ENCODE data around the gene LRRC25.

DNA sequence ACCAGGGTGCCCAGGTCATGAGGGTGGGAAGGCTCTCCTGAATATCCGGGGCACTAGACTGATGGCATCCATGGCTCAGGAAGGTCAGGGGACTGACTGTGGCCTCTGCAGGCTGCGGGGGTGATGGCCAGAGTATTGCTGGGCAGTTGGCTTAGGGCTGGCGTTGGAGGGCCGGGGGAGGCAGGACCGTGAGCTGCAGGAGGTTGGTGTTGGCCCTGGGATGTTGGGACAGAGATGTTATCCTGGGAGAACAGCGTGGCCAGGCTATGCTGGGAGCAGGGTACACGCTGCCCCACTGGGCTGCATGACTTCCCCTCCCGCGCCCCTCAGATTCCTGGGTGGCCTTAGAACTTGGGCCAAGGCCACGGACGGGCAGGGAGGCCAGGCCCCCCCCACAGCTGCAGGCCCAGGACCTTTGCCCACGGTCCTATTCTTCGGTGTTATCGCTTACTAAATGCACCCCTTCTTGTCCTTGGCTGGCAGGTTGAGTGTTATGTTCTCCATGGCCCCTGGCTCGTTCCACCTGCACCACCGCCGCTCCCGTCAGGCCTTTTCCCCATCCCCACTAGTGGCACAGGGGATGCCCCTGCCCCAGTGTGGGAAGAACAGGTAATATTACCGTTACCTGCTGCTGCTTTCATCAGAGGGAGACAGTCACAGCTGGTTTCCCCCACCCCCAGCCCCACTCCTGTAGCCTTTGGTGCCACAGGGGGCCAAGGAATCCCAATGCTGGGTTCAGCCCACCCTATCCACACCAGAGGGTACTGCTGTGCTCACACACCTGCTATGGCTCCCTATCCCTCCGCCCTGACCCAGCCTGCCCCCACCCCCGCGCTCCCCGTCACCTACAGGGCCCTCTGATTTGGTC is 43.7 kb upstream of the LRRC25 start:
- no peak for TF ChIP-seq YY1 (IDR thresholded peaks at IDR 0.05; ENCODE audit: low read depth)
- no peak for TF ChIP-seq TCF12 (IDR thresholded peaks at IDR 0.05; ENCODE audit: low read depth)
- TF ChIP-seq, protein P1, sequence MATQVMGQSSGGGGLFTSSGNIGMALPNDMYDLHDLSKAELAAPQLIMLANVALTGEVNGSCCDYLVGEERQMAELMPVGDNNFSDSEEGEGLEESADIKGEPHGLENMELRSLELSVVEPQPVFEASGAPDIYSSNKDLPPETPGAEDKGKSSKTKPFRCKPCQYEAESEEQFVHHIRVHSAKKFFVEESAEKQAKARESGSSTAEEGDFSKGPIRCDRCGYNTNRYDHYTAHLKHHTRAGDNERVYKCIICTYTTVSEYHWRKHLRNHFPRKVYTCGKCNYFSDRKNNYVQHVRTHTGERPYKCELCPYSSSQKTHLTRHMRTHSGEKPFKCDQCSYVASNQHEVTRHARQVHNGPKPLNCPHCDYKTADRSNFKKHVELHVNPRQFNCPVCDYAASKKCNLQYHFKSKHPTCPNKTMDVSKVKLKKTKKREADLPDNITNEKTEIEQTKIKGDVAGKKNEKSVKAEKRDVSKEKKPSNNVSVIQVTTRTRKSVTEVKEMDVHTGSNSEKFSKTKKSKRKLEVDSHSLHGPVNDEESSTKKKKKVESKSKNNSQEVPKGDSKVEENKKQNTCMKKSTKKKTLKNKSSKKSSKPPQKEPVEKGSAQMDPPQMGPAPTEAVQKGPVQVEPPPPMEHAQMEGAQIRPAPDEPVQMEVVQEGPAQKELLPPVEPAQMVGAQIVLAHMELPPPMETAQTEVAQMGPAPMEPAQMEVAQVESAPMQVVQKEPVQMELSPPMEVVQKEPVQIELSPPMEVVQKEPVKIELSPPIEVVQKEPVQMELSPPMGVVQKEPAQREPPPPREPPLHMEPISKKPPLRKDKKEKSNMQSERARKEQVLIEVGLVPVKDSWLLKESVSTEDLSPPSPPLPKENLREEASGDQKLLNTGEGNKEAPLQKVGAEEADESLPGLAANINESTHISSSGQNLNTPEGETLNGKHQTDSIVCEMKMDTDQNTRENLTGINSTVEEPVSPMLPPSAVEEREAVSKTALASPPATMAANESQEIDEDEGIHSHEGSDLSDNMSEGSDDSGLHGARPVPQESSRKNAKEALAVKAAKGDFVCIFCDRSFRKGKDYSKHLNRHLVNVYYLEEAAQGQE (IDR thresholded peaks at IDR 0.05; ENCODE audit: low read depth) = no peak
- no peak for TF ChIP-seq EP300 (IDR thresholded peaks at IDR 0.05; ENCODE audit: borderline replicate concordance)
- no peak for TF ChIP-seq CEBPB (IDR thresholded peaks at IDR 0.05)
- TF ChIP-seq, protein P2, sequence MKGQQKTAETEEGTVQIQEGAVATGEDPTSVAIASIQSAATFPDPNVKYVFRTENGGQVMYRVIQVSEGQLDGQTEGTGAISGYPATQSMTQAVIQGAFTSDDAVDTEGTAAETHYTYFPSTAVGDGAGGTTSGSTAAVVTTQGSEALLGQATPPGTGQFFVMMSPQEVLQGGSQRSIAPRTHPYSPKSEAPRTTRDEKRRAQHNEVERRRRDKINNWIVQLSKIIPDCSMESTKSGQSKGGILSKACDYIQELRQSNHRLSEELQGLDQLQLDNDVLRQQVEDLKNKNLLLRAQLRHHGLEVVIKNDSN (IDR thresholded peaks at IDR 0.05) = no peak
- no peak for TF ChIP-seq TAF1 (IDR thresholded peaks at IDR 0.05; ENCODE audit: low read depth)
- no peak for TF ChIP-seq EGR1 (IDR thresholded peaks at IDR 0.05)
- TF ChIP-seq, protein P3, sequence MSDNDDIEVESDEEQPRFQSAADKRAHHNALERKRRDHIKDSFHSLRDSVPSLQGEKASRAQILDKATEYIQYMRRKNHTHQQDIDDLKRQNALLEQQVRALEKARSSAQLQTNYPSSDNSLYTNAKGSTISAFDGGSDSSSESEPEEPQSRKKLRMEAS (IDR thresholded peaks at IDR 0.05) = no peak
- TF ChIP-seq NFIC (IDR thresholded peaks at IDR 0.05) = no peak

Data from Ishikawa (cell line).